GM23338 (cell line): Measurements from ENCODE around the gene CBLIF. TPM values are rescaled to one million over a fixed set of nuclear protein-coding genes. Genes with fewer than 3 reads are reported as not detected.

ENCODE experiments used
- ATAC-seq: fragments of 200-7000 bp; cut with Tn5 transposase; 3 replicates; pipeline ENCODE4 v1.9.1; 2020
- DNase-seq: peaks from one replicate; pipeline ENCODE4 v3.0.0-alpha.2; 2015; ENCODE audit warnings: low spot score
- H2AFZ ChIP-seq: fragments of 200-600 bp; sonication (generic); 2 replicates; pipeline ENCODE4 v1.8.0; 2016; ENCODE audit warnings: antibody characterized with exemption, mild to moderate bottlenecking, moderate library complexity
- H3F3A ChIP-seq: fragments of 200-600 bp; sonication (generic); replicated peaks from 2 replicates; pipeline ENCODE4 v1.8.0; 2017; ENCODE audit warnings: antibody characterized with exemption, mixed run types, low read depth
- H3K27ac ChIP-seq: fragments of 200-600 bp; sonication (generic); 2 replicates; pipeline ENCODE4 v1.6.1; 2016; ENCODE audit warnings: low read depth
- H3K27me3 ChIP-seq: fragments of 200-600 bp; sonication (generic); 2 replicates; pipeline ENCODE4 v1.8.0; 2016; ENCODE audit warnings: mild to moderate bottlenecking, mixed run types, moderate library complexity; ENCODE audit not compliant: insufficient read depth
- H3K36me3 ChIP-seq: fragments of 200-600 bp; sonication (generic); 2 replicates; pipeline ENCODE4 v1.8.0; 2016; ENCODE audit warnings: mild to moderate bottlenecking; ENCODE audit not compliant: insufficient read depth
- H3K4me1 ChIP-seq: fragments of 200-600 bp; sonication (generic); 2 replicates; pipeline ENCODE4 v1.8.0; 2016; ENCODE audit warnings: mild to moderate bottlenecking, moderate library complexity; ENCODE audit not compliant: insufficient read depth
- H3K4me2 ChIP-seq: fragments of 200-600 bp; sonication (generic); 2 replicates; pipeline ENCODE4 v1.7.1; 2017; ENCODE audit warnings: mixed run types
- H3K4me3 ChIP-seq: fragments of 200-600 bp; sonication (generic); 2 replicates; pipeline ENCODE4 v1.6.1; 2016; ENCODE audit warnings: mixed run types
- H3K79me2 ChIP-seq: fragments of 200-600 bp; sonication (generic); replicated peaks from 2 replicates; pipeline ENCODE4 v1.8.0; 2017; ENCODE audit warnings: mild to moderate bottlenecking; ENCODE audit not compliant: insufficient read depth
- H3K9me2 ChIP-seq: fragments of 200-600 bp; sonication (generic); 2 replicates; pipeline ENCODE4 v1.8.0; 2017; ENCODE audit not compliant: insufficient read depth
- H4K20me1 ChIP-seq: fragments of 200-600 bp; sonication (generic); replicated peaks from 2 replicates; pipeline ENCODE4 v1.8.0; 2017; ENCODE audit warnings: mild to moderate bottlenecking; ENCODE audit not compliant: insufficient read depth
- H3K27ac Mint-ChIP-seq: 2 replicates; pipeline ENCODE4 v1.8.0; 2020; ENCODE audit warnings: inconsistent platforms, mild to moderate bottlenecking, moderate library complexity, mixed read lengths
- H3K27me3 Mint-ChIP-seq: 3 replicates; pipeline ENCODE4 v1.8.0; 2022; ENCODE audit warnings: low read depth, mild to moderate bottlenecking, moderate library complexity, mixed read lengths, inconsistent platforms; ENCODE audit not compliant: insufficient read depth, poor library complexity
- H3K36me3 Mint-ChIP-seq: 3 replicates; pipeline ENCODE4 v1.8.0; 2021; ENCODE audit warnings: low read depth, mild to moderate bottlenecking, inconsistent platforms, moderate library complexity, mixed read lengths
- H3K4me1 Mint-ChIP-seq: 3 replicates; pipeline ENCODE4 v1.8.0; 2020; ENCODE audit warnings: mild to moderate bottlenecking, inconsistent platforms, mixed read lengths
- H3K4me3 Mint-ChIP-seq: 3 replicates; pipeline ENCODE4 v1.8.0; 2021; ENCODE audit warnings: moderate library complexity, mild to moderate bottlenecking, inconsistent platforms, mixed read lengths
- H3K9me3 Mint-ChIP-seq: 3 replicates; pipeline ENCODE4 v1.8.0; 2020; ENCODE audit warnings: moderate library complexity, mild to moderate bottlenecking, inconsistent platforms, mixed read lengths
- ETS1 ChIP-seq: IDR thresholded peaks from 2 replicates; pipeline ENCODE4 v1.6.1; 2016; ENCODE audit warnings: antibody characterized with exemption
- EZH2 ChIP-seq: fragments of 200-600 bp; sonication (generic); IDR thresholded peaks from one replicate; pipeline ENCODE4 v1.8.0; 2017; ENCODE audit warnings: antibody characterized with exemption, mild to moderate bottlenecking, low read depth; ENCODE audit not compliant: unreplicated experiment
- EZH2phosphoT487 ChIP-seq: fragments of 200-600 bp; sonication (generic); IDR thresholded peaks from one replicate; pipeline ENCODE4 v1.8.1; 2018; ENCODE audit warnings: antibody characterized with exemption; ENCODE audit not compliant: unreplicated experiment
- JUNB ChIP-seq: IDR thresholded peaks from one replicate; pipeline ENCODE4 v1.6.1; 2016; ENCODE audit warnings: antibody characterized with exemption; ENCODE audit not compliant: unreplicated experiment
- NANOG ChIP-seq: IDR thresholded peaks from 2 replicates; pipeline ENCODE4 v1.6.1; 2016; ENCODE audit warnings: antibody characterized with exemption, borderline replicate concordance
- STAT1 ChIP-seq: IDR thresholded peaks from one replicate; pipeline ENCODE4 v1.6.1; 2016; ENCODE audit warnings: antibody characterized with exemption; ENCODE audit not compliant: unreplicated experiment
- ZNF114 ChIP-seq: fragments of 250-450 bp; sonication (Bioruptor Pico); IDR thresholded peaks from 2 replicates; pipeline ENCODE4 v1.5.0; 2020; ENCODE audit warnings: mild to moderate bottlenecking, moderate library complexity
- ZNF331 ChIP-seq: fragments of 250-450 bp; sonication (Bioruptor Pico); IDR thresholded peaks from 2 replicates; pipeline ENCODE4 v1.5.0; 2020; ENCODE audit warnings: low read depth, mild to moderate bottlenecking, moderate library complexity
- polyA plus RNA-seq: library from polyadenylated mRNA; unstranded; fragments of >200 nt; fragmentation: Nextera tagmentation; extraction: Ambion mirVana; gene quantifications from 2 replicates; pipeline ENCODE4 v1.2.1, GENCODE V29; 2016
- total RNA-seq: library from RNA; depleted of rRNA; stranded (reverse); fragments of >200 nt; shearing (Covaris generic); gene quantifications from 2 replicates; pipeline ENCODE4 v1.2.3, GENCODE V29; 2014
- TF ChIP-seq, protein P1 (sequence below): fragments of 250-450 bp; sonication (Bioruptor Pico); IDR thresholded peaks from 2 replicates; pipeline ENCODE4 v1.5.0; 2020; ENCODE audit warnings: mild to moderate bottlenecking, moderate library complexity

The CBLIF gene
- total and polyA plus RNA-seq, 2 experiments from 2014 or later: not detected

DNA sequence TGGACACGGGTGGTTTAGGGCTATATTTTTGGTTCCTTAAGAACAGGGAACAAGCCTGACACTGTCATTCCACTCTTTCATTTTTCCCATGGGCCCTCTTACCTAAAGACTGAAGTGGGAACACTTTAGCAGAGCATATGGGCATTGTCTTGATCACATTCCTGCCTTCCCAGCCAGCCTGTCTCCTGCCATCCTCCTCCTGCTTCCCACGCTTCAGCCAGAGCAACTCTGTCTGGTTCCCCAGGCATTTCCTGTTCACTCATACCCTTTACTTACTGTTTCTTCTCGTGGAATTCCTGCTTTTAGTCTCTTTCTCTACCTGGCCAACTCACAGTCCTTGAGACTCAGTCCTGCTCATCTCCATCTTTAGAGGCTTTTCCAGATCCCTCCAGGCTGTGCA is 57.5 kb downstream of the CBLIF start (continued):
- TF ChIP-seq, protein P1, sequence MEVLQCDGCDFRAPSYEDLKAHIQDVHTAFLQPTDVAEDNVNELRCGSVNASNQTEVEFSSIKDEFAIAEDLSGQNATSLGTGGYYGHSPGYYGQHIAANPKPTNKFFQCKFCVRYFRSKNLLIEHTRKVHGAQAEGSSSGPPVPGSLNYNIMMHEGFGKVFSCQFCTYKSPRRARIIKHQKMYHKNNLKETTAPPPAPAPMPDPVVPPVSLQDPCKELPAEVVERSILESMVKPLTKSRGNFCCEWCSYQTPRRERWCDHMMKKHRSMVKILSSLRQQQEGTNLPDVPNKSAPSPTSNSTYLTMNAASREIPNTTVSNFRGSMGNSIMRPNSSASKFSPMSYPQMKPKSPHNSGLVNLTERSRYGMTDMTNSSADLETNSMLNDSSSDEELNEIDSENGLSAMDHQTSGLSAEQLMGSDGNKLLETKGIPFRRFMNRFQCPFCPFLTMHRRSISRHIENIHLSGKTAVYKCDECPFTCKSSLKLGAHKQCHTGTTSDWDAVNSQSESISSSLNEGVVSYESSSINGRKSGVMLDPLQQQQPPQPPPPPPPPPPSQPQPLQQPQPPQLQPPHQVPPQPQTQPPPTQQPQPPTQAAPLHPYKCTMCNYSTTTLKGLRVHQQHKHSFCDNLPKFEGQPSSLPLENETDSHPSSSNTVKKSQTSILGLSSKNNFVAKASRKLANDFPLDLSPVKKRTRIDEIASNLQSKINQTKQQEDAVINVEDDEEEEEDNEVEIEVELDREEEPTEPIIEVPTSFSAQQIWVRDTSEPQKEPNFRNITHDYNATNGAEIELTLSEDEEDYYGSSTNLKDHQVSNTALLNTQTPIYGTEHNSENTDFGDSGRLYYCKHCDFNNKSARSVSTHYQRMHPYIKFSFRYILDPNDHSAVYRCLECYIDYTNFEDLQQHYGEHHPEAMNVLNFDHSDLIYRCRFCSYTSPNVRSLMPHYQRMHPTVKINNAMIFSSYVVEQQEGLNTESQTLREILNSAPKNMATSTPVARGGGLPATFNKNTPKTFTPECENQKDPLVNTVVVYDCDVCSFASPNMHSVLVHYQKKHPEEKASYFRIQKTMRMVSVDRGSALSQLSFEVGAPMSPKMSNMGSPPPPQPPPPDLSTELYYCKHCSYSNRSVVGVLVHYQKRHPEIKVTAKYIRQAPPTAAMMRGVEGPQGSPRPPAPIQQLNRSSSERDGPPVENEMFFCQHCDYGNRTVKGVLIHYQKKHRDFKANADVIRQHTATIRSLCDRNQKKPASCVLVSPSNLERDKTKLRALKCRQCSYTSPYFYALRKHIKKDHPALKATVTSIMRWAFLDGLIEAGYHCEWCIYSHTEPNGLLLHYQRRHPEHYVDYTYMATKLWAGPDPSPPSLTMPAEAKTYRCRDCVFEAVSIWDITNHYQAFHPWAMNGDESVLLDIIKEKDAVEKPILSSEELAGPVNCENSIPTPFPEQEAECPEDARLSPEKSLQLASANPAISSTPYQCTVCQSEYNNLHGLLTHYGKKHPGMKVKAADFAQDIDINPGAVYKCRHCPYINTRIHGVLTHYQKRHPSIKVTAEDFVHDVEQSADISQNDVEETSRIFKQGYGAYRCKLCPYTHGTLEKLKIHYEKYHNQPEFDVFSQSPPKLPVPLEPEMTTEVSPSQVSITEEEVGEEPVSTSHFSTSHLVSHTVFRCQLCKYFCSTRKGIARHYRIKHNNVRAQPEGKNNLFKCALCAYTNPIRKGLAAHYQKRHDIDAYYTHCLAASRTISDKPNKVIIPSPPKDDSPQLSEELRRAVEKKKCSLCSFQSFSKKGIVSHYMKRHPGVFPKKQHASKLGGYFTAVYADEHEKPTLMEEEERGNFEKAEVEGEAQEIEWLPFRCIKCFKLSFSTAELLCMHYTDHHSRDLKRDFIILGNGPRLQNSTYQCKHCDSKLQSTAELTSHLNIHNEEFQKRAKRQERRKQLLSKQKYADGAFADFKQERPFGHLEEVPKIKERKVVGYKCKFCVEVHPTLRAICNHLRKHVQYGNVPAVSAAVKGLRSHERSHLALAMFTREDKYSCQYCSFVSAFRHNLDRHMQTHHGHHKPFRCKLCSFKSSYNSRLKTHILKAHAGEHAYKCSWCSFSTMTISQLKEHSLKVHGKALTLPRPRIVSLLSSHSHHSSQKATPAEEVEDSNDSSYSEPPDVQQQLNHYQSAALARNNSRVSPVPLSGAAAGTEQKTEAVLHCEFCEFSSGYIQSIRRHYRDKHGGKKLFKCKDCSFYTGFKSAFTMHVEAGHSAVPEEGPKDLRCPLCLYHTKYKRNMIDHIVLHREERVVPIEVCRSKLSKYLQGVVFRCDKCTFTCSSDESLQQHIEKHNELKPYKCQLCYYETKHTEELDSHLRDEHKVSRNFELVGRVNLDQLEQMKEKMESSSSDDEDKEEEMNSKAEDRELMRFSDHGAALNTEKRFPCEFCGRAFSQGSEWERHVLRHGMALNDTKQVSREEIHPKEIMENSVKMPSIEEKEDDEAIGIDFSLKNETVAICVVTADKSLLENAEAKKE (CRISPR knock-in tag): no peak
- TF ChIP-seq NANOG (no peak), ZNF331 (CRISPR knock-in tag) (no peak)

DNA sequence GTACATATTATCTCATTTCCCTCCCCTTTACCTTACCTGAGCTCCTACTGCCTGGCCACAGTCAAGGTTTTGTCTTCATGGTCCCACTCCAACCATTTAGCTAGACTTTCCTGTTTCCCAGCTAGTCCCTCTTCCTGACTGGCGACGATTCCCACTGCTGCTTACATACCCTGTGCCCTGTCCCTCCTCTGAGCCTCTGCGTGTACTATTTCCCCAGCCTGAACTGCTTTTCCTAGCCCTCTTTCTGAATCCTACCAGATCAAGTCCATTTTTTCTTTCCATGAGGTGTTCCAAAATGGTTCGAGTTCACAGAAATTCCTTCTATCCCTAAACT is 58.1 kb downstream of the CBLIF start:
- ATAC-seq: no peak
- no peak for DNase-seq
- Mint-ChIP-seq H3K4me3 (no peak overlapping the region), H3K36me3 (peaks cover 65% of the 10 kb centered on the region), H3K27ac (no peak overlapping the region), H3K4me1 (no peaks in the 10 kb centered on the region), H3K9me3 (peaks cover 10% of the 10 kb centered on the region; the same call in 2 of the 3 replicates), H3K27me3 (peaks cover 3% of the 10 kb centered on the region)
- Histone ChIP-seq H3K4me3 (no peak overlapping the region), H2AFZ (no peak overlapping the region), H4K20me1 (0 out of 2 replicates have a peak, but pooled peaks cover 3% of the 10 kb centered on the region), H3K4me2 (no peak overlapping the region), H3K4me1 (no peaks in the 10 kb centered on the region), H3K36me3 (peaks cover 28% of the 10 kb centered on the region), H3K27ac (no peak overlapping the region), H3F3A (no peaks in the 10 kb centered on the region), H3K9me2 (no peaks in the 10 kb centered on the region; the same call in 1 of the 2 replicates), H3K27me3 (no peaks in the 10 kb centered on the region), H3K79me2 (peaks cover 4% of the 10 kb centered on the region; the same call in 1 of the 2 replicates)
- TF ChIP-seq ZNF331 (CRISPR knock-in tag) (no peak), JUNB (no peak), STAT1 (no peak), ZNF114 (CRISPR knock-in tag) (no peak), EZH2phosphoT487 (no peak), EZH2 (no peak), ETS1 (no peak)
- TF ChIP-seq, protein P1 (CRISPR knock-in tag): no peak
